ENCODE data around the gene TIGD1.

DNA sequence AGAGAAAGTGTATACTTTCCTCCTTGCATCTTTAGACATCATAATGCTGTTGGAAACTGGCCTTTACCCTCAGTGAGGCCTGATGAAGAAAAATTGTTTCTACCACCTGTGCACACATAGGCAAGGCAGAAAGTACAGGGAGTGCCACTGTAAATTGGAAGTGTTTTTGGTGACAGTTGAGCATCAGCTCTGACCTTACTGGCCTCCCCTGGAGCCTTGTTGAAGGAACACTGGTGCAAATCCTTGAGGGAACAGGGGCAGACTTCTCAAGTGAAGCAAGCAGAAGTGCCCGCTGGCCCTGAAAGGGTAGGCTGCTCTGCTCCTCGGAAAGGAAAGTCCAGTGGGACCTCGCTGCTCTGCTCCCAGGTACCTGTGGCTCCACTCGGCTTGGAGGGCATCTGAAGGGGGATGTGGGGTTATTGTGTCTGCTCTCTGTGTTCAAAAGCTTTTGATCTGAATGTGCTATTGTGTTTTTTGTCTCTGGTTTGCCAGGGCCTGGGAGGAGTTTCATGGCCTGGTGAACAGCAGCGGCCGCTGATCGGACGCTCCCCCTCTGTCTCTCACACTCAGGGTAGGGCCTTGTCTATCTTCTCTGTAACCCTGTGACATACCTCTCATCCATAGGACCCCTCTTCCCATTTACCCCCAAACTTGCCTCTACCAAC lies 23.5 kb upstream of the TIGD1 start:
- TF ChIP-seq POLR2AphosphoS5 (IDR thresholded peaks at IDR 0.05; ENCODE audit: low read depth, low read length) (no peak), SPI1 (IDR thresholded peaks at IDR 0.05; ENCODE audit: low read depth, low read length) (no peak), TAF1 (IDR thresholded peaks at IDR 0.05; ENCODE audit: low read depth, low read length) (no peak), POLR2A (IDR thresholded peaks at IDR 0.05; ENCODE audit: low read depth, low read length) (no peak), POU2F2 (IDR thresholded peaks at IDR 0.05; ENCODE audit: low read depth, low read length) (no peak)

All from GM12891 (cell line).